ENCODE data around the gene NR1D1. TPM values are rescaled to one million over a fixed set of nuclear protein-coding genes. Genes with fewer than 3 reads are reported as not detected.

NR1D1 gene
- total and polyA plus RNA-seq, 2 of the 13 experiments (the other 11 are each of a cell fraction or from before 2014, with no cell fraction given) = 2.1 to 2.7 TPM

- 4% methylated on average over 14 of the region's 14 CpGs for WGBS (ENCODE audit: low lambda C conversion rate)
- Histone ChIP-seq H3K4me3 (replicated peaks in 1 of 3; ENCODE audit: insufficient read depth in 1 of 3, low read depth in 2 of 3, low read length in 3 of 3) (peak overlapping the region; percentile 61 to 93 (median 75)), H3K4me2 (ENCODE audit: low read depth, low read length) (peak overlapping the region; percentile 93), H3K4me1 (ENCODE audit: insufficient read depth, low read length) (peaks cover 37% of the 10 kb centered on the region), H3K79me2 (ENCODE audit: insufficient read depth, low read length) (peaks cover 29% of the 10 kb centered on the region), H4K20me1 (ENCODE audit: insufficient read depth, low read length) (no peaks in the 10 kb centered on the region), H3K27ac (ENCODE audit: extremely low read length, insufficient read depth, low read length) (peak overlapping the region; percentile 93), H3K9ac (ENCODE audit: insufficient read depth, low read depth, low read length) (peak overlapping the region; percentile 97), H2AFZ (ENCODE audit: low read length) (peak overlapping the region; percentile 80), H3K36me3 (replicated peaks in 1 of 2; ENCODE audit: control insufficient read depth in 1 of 2, insufficient read depth in 2 of 2, low read length in 2 of 2) (peaks cover 14 to 35% of the 10 kb centered on the region in 2 experiments), H3K27me3 (ENCODE audit: control insufficient read depth in 1 of 2, insufficient read depth in 2 of 2, low read length in 2 of 2) (no peaks in the 10 kb centered on the region), H3K9me3 (ENCODE audit: low read length) (no peaks in the 10 kb centered on the region)
- DNase-seq (ENCODE audit: low spot score) (no peak), FAIRE-seq (no peak), ATAC-seq (peak; percentile 25)
- POLR2A ChIA-PET = interaction anchor here (0.8 to 5.1 kb wide), 26 partner anchors 9 to 185 kb away, joined by 3 to 142 read pairs (median 5); partner anchors contain the start of genes CSF3, MSL1 and NR1D1
- in situ Hi-C loops (cut with HindIII; ENCODE audit: extremely low pct_ligation_motif_present, low pct_unique_long_range_greater_than_20kb) = no loop called here
- BruUV-seq (replicated peaks) = TSS peak; percentile 75
- CTCF ChIA-PET (ENCODE audit: low intra/inter-chr PET ratio, low total read pairs) = no interaction called here
- intact Hi-C loops (cut with micrococcal nuclease; ENCODE audit: unreplicated experiment) = loop anchor here (1.0 to 5.0 kb wide), 2 partner anchors 26 to 148 kb away; partner anchors contain the start of gene CDC6
- TF ChIP-seq ZNF883 (CRISPR knock-in tag; IDR thresholded peaks at IDR 0.05; ENCODE audit: not compliant biosample characterization) (peak; percentile 9), FOSL2 (CRISPR knock-in tag; IDR thresholded peaks at IDR 0.05) (no peak), IKZF1 (IDR thresholded peaks at IDR 0.05) (no peak), ZNF547 (CRISPR knock-in tag; IDR thresholded peaks at IDR 0.05) (no peak; the same call in 1 of the 2 replicates), SOX13 (IDR thresholded peaks at IDR 0.05) (no peak), SOX13 (CRISPR knock-in tag; conservative IDR thresholded peaks at IDR 0.05 in 1 of 2, IDR thresholded peaks at IDR 0.05 in 1 of 2) (no peak; a peak in 1 of 4 replicates), YY1 (IDR thresholded peaks at IDR 0.05; ENCODE audit: insufficient read depth, insufficient replicate concordance, low read depth, low read length) (no peak), CERS6 (CRISPR knock-in tag; IDR thresholded peaks at IDR 0.05) (no peak), ZNF556 (CRISPR knock-in tag; IDR thresholded peaks at IDR 0.05; ENCODE audit: borderline replicate concordance) (no peak), ZNF256 (CRISPR knock-in tag; conservative IDR thresholded peaks at IDR 0.05) (no peak; the same call in 1 of the 2 replicates), ZNF292 (CRISPR knock-in tag; IDR thresholded peaks at IDR 0.05; ENCODE audit: borderline replicate concordance, low read depth) (no peak), KLF16 (CRISPR knock-in tag; IDR thresholded peaks at IDR 0.05) (no peak), CREM (IDR thresholded peaks at IDR 0.05) (no peak), CREM (CRISPR knock-in tag; IDR thresholded peaks at IDR 0.05) (no peak), ZNF567 (CRISPR knock-in tag; IDR thresholded peaks at IDR 0.05; ENCODE audit: borderline replicate concordance) (no peak), ZNF768 (CRISPR knock-in tag; IDR thresholded peaks at IDR 0.05) (no peak)
- TF ChIP-seq, protein P1, sequence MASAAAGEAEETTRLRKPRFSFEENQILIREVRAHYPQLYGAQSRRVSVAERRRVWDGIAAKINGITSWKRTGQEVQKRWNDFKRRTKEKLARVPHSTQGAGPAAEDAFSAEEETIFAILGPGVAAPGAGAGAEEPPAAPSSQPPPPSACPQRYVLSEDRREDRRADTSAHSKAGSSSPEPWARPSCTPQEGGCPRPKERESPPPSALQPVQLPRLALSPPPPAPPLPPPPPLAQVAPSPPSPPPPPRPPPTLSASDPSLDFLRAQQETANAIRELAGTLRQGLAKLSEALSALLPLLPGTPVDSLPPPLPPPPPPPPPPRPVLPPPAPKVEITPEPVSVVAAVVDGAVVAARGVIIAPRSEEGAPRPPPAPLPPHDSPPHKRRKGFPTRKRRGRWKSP (CRISPR knock-in tag; IDR thresholded peaks at IDR 0.05) = no peak
- TF ChIP-seq, protein P2, sequence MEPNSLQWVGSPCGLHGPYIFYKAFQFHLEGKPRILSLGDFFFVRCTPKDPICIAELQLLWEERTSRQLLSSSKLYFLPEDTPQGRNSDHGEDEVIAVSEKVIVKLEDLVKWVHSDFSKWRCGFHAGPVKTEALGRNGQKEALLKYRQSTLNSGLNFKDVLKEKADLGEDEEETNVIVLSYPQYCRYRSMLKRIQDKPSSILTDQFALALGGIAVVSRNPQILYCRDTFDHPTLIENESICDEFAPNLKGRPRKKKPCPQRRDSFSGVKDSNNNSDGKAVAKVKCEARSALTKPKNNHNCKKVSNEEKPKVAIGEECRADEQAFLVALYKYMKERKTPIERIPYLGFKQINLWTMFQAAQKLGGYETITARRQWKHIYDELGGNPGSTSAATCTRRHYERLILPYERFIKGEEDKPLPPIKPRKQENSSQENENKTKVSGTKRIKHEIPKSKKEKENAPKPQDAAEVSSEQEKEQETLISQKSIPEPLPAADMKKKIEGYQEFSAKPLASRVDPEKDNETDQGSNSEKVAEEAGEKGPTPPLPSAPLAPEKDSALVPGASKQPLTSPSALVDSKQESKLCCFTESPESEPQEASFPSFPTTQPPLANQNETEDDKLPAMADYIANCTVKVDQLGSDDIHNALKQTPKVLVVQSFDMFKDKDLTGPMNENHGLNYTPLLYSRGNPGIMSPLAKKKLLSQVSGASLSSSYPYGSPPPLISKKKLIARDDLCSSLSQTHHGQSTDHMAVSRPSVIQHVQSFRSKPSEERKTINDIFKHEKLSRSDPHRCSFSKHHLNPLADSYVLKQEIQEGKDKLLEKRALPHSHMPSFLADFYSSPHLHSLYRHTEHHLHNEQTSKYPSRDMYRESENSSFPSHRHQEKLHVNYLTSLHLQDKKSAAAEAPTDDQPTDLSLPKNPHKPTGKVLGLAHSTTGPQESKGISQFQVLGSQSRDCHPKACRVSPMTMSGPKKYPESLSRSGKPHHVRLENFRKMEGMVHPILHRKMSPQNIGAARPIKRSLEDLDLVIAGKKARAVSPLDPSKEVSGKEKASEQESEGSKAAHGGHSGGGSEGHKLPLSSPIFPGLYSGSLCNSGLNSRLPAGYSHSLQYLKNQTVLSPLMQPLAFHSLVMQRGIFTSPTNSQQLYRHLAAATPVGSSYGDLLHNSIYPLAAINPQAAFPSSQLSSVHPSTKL (CRISPR knock-in tag; IDR thresholded peaks at IDR 0.05) = 0 out of 2 replicates have a peak, but pooled peaks have one; percentile 26
- TF ChIP-seq, protein P3, sequence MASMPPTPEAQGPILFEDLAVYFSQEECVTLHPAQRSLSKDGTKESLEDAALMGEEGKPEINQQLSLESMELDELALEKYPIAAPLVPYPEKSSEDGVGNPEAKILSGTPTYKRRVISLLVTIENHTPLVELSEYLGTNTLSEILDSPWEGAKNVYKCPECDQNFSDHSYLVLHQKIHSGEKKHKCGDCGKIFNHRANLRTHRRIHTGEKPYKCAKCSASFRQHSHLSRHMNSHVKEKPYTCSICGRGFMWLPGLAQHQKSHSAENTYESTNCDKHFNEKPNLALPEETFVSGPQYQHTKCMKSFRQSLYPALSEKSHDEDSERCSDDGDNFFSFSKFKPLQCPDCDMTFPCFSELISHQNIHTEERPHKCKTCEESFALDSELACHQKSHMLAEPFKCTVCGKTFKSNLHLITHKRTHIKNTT (CRISPR knock-in tag; IDR thresholded peaks at IDR 0.05) = no peak
Measured at GRCh38 chr17:40139566-40140058, 39.2 kb upstream of the NR1D1 start.
